Fibroblast of pulmonary artery (primary cell): ENCODE measurements around the gene EFCAB12.
A peak's percentile ranks its signal among the peaks of the same experiment; 100 is the strongest.

ENCODE experiments used
- DNase-seq: peaks from one replicate; pipeline ENCODE4 v3.0.0-alpha.2; 2010; ENCODE audit warnings: low read depth
- H3K4me3 ChIP-seq: replicated peaks from 2 replicates; pipeline ENCODE4 v1.5.1; 2011; ENCODE audit warnings: low read depth, mild to moderate bottlenecking, control low read depth, low read length, moderate library complexity
- TF ChIP-seq, protein P1 (sequence below): IDR thresholded peaks from 2 replicates; pipeline ENCODE4 v1.5.1; 2011; ENCODE audit warnings: mild to moderate bottlenecking, control low read depth, low read length, inconsistent platforms; ENCODE audit errors: missing control alignments

Gene EFCAB12

DNA sequence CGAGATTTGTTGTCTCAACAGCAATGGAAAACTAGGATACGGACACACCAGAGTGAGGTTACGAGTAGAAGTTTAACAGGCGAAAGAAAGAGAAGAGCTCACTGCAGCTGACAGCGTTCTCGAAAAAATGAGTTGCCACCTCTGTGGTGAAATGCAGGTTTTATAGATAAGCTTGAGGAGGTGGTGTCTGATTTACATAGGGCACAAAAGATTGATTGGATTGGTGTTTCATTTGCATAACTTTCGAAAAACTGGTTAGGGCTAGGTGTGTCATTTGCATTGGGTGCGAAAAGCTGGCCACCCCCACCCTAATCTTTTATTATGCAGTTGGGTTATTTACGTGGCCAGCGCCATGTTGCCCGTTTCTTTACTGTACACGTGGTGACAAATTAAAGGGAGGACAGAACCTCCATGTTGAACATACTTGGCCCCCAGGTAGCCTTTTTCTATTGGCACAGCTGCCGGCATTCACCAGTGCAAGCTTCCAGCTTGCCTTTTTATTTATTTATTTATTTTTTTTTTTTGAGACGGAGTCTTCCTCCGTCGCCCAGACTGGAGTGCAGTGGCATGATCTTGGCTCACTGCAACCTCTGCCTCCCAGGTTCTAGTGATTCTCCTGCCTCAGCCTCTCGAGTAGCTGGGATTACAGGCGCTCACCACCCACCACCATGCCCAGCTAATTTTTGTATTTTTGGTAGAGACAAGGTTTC lies 19.9 kb upstream of the EFCAB12 start:
- H3K4me3 ChIP-seq, result no peak overlapping the region
- no peak for DNase-seq
- TF ChIP-seq, protein P1, sequence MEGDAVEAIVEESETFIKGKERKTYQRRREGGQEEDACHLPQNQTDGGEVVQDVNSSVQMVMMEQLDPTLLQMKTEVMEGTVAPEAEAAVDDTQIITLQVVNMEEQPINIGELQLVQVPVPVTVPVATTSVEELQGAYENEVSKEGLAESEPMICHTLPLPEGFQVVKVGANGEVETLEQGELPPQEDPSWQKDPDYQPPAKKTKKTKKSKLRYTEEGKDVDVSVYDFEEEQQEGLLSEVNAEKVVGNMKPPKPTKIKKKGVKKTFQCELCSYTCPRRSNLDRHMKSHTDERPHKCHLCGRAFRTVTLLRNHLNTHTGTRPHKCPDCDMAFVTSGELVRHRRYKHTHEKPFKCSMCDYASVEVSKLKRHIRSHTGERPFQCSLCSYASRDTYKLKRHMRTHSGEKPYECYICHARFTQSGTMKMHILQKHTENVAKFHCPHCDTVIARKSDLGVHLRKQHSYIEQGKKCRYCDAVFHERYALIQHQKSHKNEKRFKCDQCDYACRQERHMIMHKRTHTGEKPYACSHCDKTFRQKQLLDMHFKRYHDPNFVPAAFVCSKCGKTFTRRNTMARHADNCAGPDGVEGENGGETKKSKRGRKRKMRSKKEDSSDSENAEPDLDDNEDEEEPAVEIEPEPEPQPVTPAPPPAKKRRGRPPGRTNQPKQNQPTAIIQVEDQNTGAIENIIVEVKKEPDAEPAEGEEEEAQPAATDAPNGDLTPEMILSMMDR, result no peak

DNA sequence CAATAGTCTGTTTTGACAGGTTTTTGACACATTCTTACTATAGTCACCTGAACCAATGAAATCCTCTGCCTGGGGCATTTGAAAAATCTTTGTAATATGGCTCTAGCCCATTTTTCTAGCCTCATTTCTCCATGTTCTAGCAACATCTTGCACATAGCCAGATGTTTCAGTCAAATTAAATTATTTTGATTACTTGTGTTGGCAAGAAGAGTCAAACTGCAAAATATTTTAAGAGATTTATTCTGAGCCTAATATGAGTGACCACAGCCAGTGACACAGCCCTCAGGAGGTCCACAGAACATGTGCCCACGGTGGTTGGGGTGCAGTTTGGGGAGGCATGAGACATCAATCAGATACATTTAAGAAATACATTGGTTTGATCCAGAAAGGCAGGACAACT lies 18.5 kb upstream of the EFCAB12 start:
- H3K4me3 ChIP-seq, result no peak overlapping the region
- no peak for DNase-seq
- TF ChIP-seq, protein P1, result no peak

DNA sequence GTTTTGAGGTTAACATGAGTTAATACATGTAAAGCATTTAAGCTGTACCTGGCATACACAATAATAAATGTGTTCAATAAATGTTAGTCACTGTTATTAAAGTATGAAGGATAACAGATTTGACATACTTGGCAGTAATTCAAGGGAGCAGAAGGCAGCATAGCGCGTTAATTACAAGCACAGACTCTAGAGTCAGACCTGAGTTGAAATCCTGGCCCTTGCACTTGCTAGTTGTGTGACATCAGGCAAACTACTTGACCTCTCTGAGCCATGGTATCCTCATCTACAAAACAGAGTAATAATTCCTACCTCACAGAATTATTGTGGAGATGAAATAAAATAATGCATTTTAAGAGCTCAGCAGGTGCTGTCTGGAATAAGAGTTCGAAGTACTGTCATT lies 17.0 kb upstream of the EFCAB12 start:
- TF ChIP-seq, protein P1, result no peak
- DNase-seq, result no peak
- no peak overlapping the region for H3K4me3 ChIP-seq

DNA sequence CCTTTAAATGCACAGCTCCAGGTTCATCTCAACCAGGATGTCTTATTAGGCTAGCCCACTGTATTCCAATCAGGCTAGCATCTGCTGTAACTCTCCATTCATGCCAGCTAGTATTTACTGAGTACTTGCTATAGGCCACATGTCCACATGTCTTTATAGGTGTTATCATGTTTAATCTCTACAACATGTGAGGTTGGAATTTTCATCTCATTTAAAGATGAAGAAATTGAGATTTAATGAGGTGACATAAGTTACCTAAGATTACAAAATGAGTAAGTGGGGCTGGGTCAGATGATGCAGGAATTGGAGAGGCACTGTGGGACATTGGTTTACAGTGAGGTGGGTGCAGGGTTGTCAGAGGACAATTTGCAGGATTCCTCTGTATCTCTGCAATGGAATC lies 14.5 kb upstream of the EFCAB12 start:
- no peak overlapping the region for H3K4me3 ChIP-seq
- TF ChIP-seq, protein P1, result no peak
- no peak for DNase-seq

DNA sequence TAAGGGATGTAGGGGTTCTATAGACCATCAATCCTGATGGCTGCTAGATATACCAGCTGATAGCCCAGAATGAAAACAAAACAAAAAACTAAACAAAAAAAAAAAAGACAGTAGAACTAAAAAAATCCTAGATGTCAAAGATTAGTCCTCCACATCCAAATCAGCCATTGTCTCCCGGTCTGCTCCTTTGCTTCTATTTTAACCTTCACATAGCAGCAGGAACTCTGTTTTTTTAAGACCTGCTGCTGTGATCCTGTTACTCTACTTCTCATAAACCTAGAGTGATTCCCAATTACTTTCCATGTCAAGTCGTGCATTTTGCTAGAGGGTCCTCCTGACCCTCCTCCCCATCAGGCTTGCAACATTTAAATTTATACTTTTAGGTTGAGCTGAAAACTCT lies 14.1 kb upstream of the EFCAB12 start:
- no peak for DNase-seq
- TF ChIP-seq, protein P1, result no peak
- H3K4me3 ChIP-seq, result no peak overlapping the region

DNA sequence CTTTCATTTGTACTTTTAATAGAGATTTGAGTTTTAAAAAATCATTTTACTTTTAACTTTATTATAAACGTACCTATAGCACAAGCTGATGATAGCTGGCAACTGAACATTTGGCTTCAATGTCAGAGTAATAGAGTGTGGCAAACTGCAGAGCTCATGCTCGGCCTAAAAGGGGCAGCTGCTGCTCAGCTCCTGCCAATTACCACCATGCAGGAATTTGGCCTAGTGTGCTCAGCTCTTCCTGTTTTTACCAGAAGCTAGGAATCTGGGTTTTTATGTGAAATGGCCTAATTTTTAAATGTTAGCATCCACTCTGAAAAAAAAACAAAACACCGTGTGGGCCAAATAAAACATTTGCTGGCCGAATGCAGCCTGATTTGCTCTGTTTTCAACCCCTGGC lies 13.3 kb upstream of the EFCAB12 start:
- TF ChIP-seq, protein P1, result peak; percentile 26
- DNase-seq, result peak; percentile 85
- no peak overlapping the region for H3K4me3 ChIP-seq

DNA sequence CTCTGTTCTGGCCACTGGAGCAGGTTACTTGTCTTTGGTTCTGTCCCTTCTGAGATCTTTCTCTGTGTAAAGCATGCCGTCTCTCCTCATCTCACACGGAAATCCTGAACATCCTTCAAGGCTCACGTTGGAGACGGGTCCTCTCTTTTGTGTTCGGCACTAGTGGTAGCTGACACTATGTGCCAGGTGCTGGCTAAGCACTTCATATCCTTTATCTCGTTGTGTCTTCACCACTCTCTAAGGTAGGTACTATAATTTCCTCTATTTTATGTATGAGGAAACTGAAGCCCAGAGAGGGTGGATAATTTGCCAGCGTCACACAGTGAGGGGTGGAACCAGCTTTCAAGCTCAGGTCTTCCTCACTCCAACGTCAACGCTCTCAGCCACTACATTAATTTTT lies 12.8 kb upstream of the EFCAB12 start:
- TF ChIP-seq, protein P1, result no peak
- H3K4me3 ChIP-seq, result peak overlapping the region; percentile 97
- DNase-seq, result no peak
